GM10266 (cell line): ENCODE results near the gene NCF4.

Experiments used
- DNase-seq: peaks from one replicate; pipeline ENCODE4 v3.0.0; 2012; ENCODE audit errors: extremely low spot score
- CTCF ChIP-seq: IDR thresholded peaks from 2 replicates; pipeline ENCODE4 v1.5.1; 2012; ENCODE audit warnings: mild to moderate bottlenecking, low read depth; ENCODE audit not compliant: control insufficient read depth, insufficient read depth; ENCODE audit errors: missing control alignments

The NCF4 gene

GRCh38 chr22:36838119-36839030 lies 22.4 kb upstream of the NCF4 start:
- TF ChIP-seq CTCF, result no peak
- DNase-seq, result no peak

- no peak for DNase-seq
- TF ChIP-seq CTCF, result no peak
Measured at GRCh38 chr22:36839356-36840073, 21.3 kb upstream of the NCF4 start.

GRCh38 chr22:36840106-36840505 lies 20.7 kb upstream of the NCF4 start:
- no peak for TF ChIP-seq CTCF

GRCh38 chr22:36846271-36846670 lies 14.5 kb upstream of the NCF4 start:
- no peak for TF ChIP-seq CTCF
- DNase-seq, result no peak

More at GRCh38 chr22:36840106-36840505, 20.7 kb upstream of the NCF4 start:
- DNase-seq, result no peak

- DNase-seq, result no peak
- TF ChIP-seq CTCF, result no peak
Measured at GRCh38 chr22:36846949-36847348, 13.9 kb upstream of the NCF4 start.

- DNase-seq, result no peak
- TF ChIP-seq CTCF, result no peak
Measured at GRCh38 chr22:36850056-36850455, 10.8 kb upstream of the NCF4 start.

- no peak for TF ChIP-seq CTCF
- DNase-seq, result no peak
Measured at GRCh38 chr22:36850682-36851081, 10.1 kb upstream of the NCF4 start.
